IMR-90 (cell line): ENCODE results near the gene BUB1. TPM values are rescaled to one million over a fixed set of nuclear protein-coding genes. Genes with fewer than 3 reads are reported as not detected.
A peak's percentile ranks its signal among the peaks of the same experiment; 100 is the strongest.

Experiments
- ATAC-seq: fragments of 200-7000 bp; cut with Tn5 transposase; 2 replicates; pipeline ENCODE4 v1.9.1; 2020; ENCODE audit warnings: low read depth, mild to moderate bottlenecking, moderate library complexity
- BruUV-seq: library from RNA; stranded (reverse); fragments of 400-500 nt; replicated peaks from 2 replicates; lab custom pipeline; 2021; lab: Mats Ljungman, UMichigan
- CTCF ChIA-PET: fragments of 300-600 bp; formaldehyde crosslinking; extraction: SDS; loops from one replicate; lab custom pipeline; 2021; ENCODE audit warnings: antibody characterized with exemption; lab: Yijun Ruan, JAX
- POLR2A ChIA-PET: fragments of 300-600 bp; sonication (Branson Sonifier 250); formaldehyde crosslinking; loops from one replicate; lab custom pipeline; 2022; ENCODE audit warnings: antibody characterized with exemption; ENCODE audit not compliant: unreplicated experiment; lab: Charles Lee
- DNase-seq: peaks from one replicate; pipeline ENCODE4 v3.0.0; 2013
- H2AFZ ChIP-seq: replicated peaks from 2 replicates; pipeline ENCODE3; 2013; ENCODE audit warnings: low read length, mild to moderate bottlenecking; ENCODE audit not compliant: poor library complexity
- H2AK5ac ChIP-seq: 2 replicates; pipeline ENCODE4 v1.6.1; 2013; ENCODE audit warnings: low read depth, low read length, inconsistent platforms
- H2AK9ac ChIP-seq: replicated peaks from 2 replicates; pipeline ENCODE3; 2013; ENCODE audit warnings: mild to moderate bottlenecking, low read depth, low read length, moderate library complexity; ENCODE audit not compliant: poor library complexity
- H2BK120ac ChIP-seq: 2 replicates; pipeline ENCODE4 v1.6.1; 2013; ENCODE audit warnings: low read depth, low read length, inconsistent platforms
- H2BK15ac ChIP-seq: 3 replicates; pipeline ENCODE4 v1.6.1; 2013; ENCODE audit warnings: low read depth, low read length, inconsistent platforms
- H2BK20ac ChIP-seq: 2 replicates; pipeline ENCODE4 v1.6.1; 2013; ENCODE audit warnings: low read depth, mild to moderate bottlenecking, inconsistent platforms, low read length, moderate library complexity
- H2BK5ac ChIP-seq: 2 replicates; pipeline ENCODE4 v1.6.1; 2013; ENCODE audit warnings: mild to moderate bottlenecking, low read depth, low read length, inconsistent platforms; ENCODE audit not compliant: poor library complexity, severe bottlenecking
- H3K14ac ChIP-seq: replicated peaks from 2 replicates; pipeline ENCODE4 v1.6.1; 2013; ENCODE audit warnings: low read depth, low read length, inconsistent platforms
- H3K18ac ChIP-seq: 2 replicates; pipeline ENCODE4 v1.6.1; 2013; ENCODE audit warnings: low read depth, low read length, control low read depth
- H3K23ac ChIP-seq: 2 replicates; pipeline ENCODE4 v1.6.1; 2013; ENCODE audit warnings: low read depth, low read length, inconsistent platforms
- H3K27ac ChIP-seq: 2 replicates; pipeline ENCODE4 v1.5.1; 2013; ENCODE audit warnings: mild to moderate bottlenecking, control low read depth, low read length; ENCODE audit not compliant: insufficient read depth
- H3K27me3 ChIP-seq: 2 replicates; pipeline ENCODE4 v1.6.1; 2013; ENCODE audit warnings: low read length; ENCODE audit not compliant: control insufficient read depth, insufficient read depth
- H3K36me3 ChIP-seq: 2 replicates; pipeline ENCODE4 v1.6.1; 2013; ENCODE audit warnings: low read length, mixed read lengths; ENCODE audit not compliant: control insufficient read depth, insufficient read depth
- H3K4ac ChIP-seq: 2 replicates; pipeline ENCODE4 v1.6.1; 2013; ENCODE audit warnings: low read depth, low read length, inconsistent platforms
- H3K4me1 ChIP-seq: 2 replicates; pipeline ENCODE4 v1.6.1; 2013; ENCODE audit warnings: low read length, mixed read lengths; ENCODE audit not compliant: control insufficient read depth, insufficient read depth
- H3K4me2 ChIP-seq: 2 replicates; pipeline ENCODE4 v1.6.1; 2013; ENCODE audit warnings: low read depth, mild to moderate bottlenecking, control low read depth, low read length, moderate library complexity
- H3K4me3 ChIP-seq: 2 replicates; pipeline ENCODE4 v1.5.1; 2013; ENCODE audit warnings: low read depth, mild to moderate bottlenecking, control low read depth, low read length, moderate library complexity; ENCODE audit not compliant: insufficient read depth
- H3K56ac ChIP-seq: 2 replicates; pipeline ENCODE4 v1.6.1; 2013; ENCODE audit warnings: low read length, inconsistent platforms; ENCODE audit not compliant: insufficient read depth; ENCODE audit errors: extremely low read depth
- H3K79me1 ChIP-seq, 2 experiments: 2 replicates each; pipeline ENCODE4 v1.6.1; 2013; ENCODE audit warnings: low read length in 2 of 2, inconsistent platforms in 1 of 2, low read depth in 1 of 2
- H3K9ac ChIP-seq: 2 replicates; pipeline ENCODE4 v1.6.1; 2013; ENCODE audit warnings: low read depth, low read length, control low read depth
- H3K9me1 ChIP-seq: 2 replicates; pipeline ENCODE4 v1.6.1; 2013; ENCODE audit warnings: low read length, inconsistent platforms; ENCODE audit not compliant: insufficient read depth
- H3K9me3 ChIP-seq: 2 replicates; pipeline ENCODE4 v1.6.1; 2013; ENCODE audit warnings: low read length; ENCODE audit not compliant: control insufficient read depth, insufficient read depth
- H4K20me1 ChIP-seq: 2 replicates; pipeline ENCODE4 v1.6.1; 2013; ENCODE audit warnings: low read length, inconsistent platforms; ENCODE audit not compliant: insufficient read depth
- H4K5ac ChIP-seq: 2 replicates; pipeline ENCODE4 v1.6.1; 2013; ENCODE audit warnings: mild to moderate bottlenecking, low read depth, low read length, control low read depth
- H4K8ac ChIP-seq, 2 experiments: 2 replicates each; pipeline ENCODE4 v1.6.1; 2013; ENCODE audit warnings: low read depth in 2 of 2, low read length in 2 of 2, control low read depth in 1 of 2, inconsistent platforms in 1 of 2
- H4K91ac ChIP-seq: 2 replicates; pipeline ENCODE4 v1.6.1; 2013; ENCODE audit warnings: low read depth, low read length, inconsistent platforms; ENCODE audit not compliant: insufficient read depth
- CEBPB ChIP-seq: IDR thresholded peaks from 2 replicates; pipeline ENCODE4 v1.6.1; 2012; ENCODE audit warnings: low read depth, low read length, improper control_type of control experiment
- CHD1 ChIP-seq: IDR thresholded peaks from 2 replicates; pipeline ENCODE4 v1.6.1; 2012; ENCODE audit warnings: low read depth, low read length, improper control_type of control experiment
- FOS ChIP-seq: fragments of 150-350 bp; IDR thresholded peaks from 2 replicates; pipeline ENCODE4 v1.6.1; 2016; ENCODE audit warnings: low read depth, low read length
- MAFK ChIP-seq: IDR thresholded peaks from 2 replicates; pipeline ENCODE4 v1.6.1; 2012; ENCODE audit warnings: low read depth, low read length, improper control_type of control experiment
- MAZ ChIP-seq: IDR thresholded peaks from 2 replicates; pipeline ENCODE4 v1.6.1; 2012; ENCODE audit warnings: low read depth, mild to moderate bottlenecking, low read length, improper control_type of control experiment, moderate library complexity, borderline replicate concordance
- NFE2L2 ChIP-seq: fragments of 150-350 bp; IDR thresholded peaks from 2 replicates; pipeline ENCODE4 v1.6.1; 2016; ENCODE audit warnings: low read depth, mild to moderate bottlenecking, low read length
- POLR2A ChIP-seq: IDR thresholded peaks from 2 replicates; pipeline ENCODE4 v1.6.1; 2012; ENCODE audit warnings: mild to moderate bottlenecking, low read depth, low read length
- RCOR1 ChIP-seq: IDR thresholded peaks from 2 replicates; pipeline ENCODE4 v1.6.1; 2012; ENCODE audit warnings: mild to moderate bottlenecking, low read length, improper control_type of control experiment; ENCODE audit not compliant: insufficient replicate concordance
- SMC3 ChIP-seq: fragments of 150-350 bp; IDR thresholded peaks from 2 replicates; pipeline ENCODE4 v1.6.1; 2016; ENCODE audit warnings: low read depth, mild to moderate bottlenecking, antibody characterized with exemption, low read length, moderate library complexity
- WGBS, 2 experiments: methylation state at CpG; one replicate each; pipeline versions ENCODE4 v1.1.5 to v1.1.7; 2013; ENCODE audit warnings: missing lambda C conversion rate in 2 of 2; ENCODE audit not compliant: insufficient read length in 1 of 2; ENCODE audit errors: extremely low coverage in 2 of 2; 5-methylcytosine and 5-hydroxymethylcytosine counted together
- dilution Hi-C: fragments of 300-500 bp; cut with HindIII; formaldehyde crosslinking; loops from one replicate; pipeline ENCODE4 v1.14.3; 2018; ENCODE audit warnings: low sequenced_read_pairs; ENCODE audit not compliant: unreplicated experiment
- in situ Hi-C: fragments of 300-500 bp; cut with MboI; formaldehyde crosslinking; loops from 3 replicates; pipeline ENCODE4 v1.14.3; 2019; ENCODE audit warnings: low sequenced_read_pairs, inconsistent platforms, mixed read lengths
- intact Hi-C: fragments of 100-400 bp; cut with micrococcal nuclease; formaldehyde crosslinking; loops from 2 replicates; pipeline ENCODE4 v1.10.0; 2022
- polyA plus RNA-seq, 3 experiments: library from polyadenylated mRNA; depleted of rRNA; stranded (reverse); fragments of >200 nt; gene quantifications; 2 replicates each; pipeline ENCODE4 v1.2.3, GENCODE V29; 2012; ENCODE audit warnings: low replicate concordance in 1 of 3
- total RNA-seq: library from RNA; depleted of rRNA; stranded (reverse); fragments of >200 nt; gene quantifications from 2 replicates; pipeline ENCODE4 v1.2.3, GENCODE V29; 2012
- TF ChIP-seq, protein P1 (sequence below): fragments of 150-350 bp; IDR thresholded peaks from 2 replicates; pipeline ENCODE4 v1.6.1; 2016; ENCODE audit warnings: low read depth, mild to moderate bottlenecking, low read length, moderate library complexity, borderline replicate concordance
- TF ChIP-seq, protein P2 (sequence below): conservative IDR thresholded peaks from 2 replicates; pipeline ENCODE4 v1.5.1; 2012; ENCODE audit warnings: mild to moderate bottlenecking, low read depth, low read length, improper control_type of control experiment
- TF ChIP-seq, protein P3 (sequence below): fragments of 150-350 bp; IDR thresholded peaks from 2 replicates; pipeline ENCODE4 v1.6.1; 2017; ENCODE audit warnings: mild to moderate bottlenecking, antibody characterized with exemption, low read length, low read depth

The BUB1 gene
- total and polyA plus RNA-seq, 2 of the 4 experiments (the other 2 are of a cell fraction): 19.6 to 43.4 TPM

DNA sequence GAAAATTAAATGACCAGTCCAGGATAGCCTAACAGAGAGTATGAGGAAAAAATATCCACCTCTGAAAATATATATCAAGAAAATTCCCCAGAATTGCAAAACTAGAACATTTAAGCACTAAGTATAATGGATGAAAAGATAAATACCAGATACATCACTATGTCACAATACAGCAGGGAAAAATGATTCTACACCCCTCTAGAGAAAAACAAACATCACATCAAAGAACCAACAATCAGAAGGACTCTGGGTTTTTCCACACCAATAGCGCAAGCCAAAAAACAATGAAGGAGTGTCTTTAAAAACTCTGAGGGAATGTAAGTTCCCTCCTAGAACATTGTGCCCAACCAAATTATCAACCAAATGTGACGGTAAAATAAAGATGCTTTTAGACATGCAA lies 13.7 kb downstream of the BUB1 start:
- Histone ChIP-seq H3K4me2 (no peak overlapping the region), H3K56ac (no peak overlapping the region), H3K27me3 (no peaks in the 10 kb centered on the region), H3K27ac (no peak overlapping the region), H4K20me1 (no peaks in the 10 kb centered on the region), H3K4me1 (peaks cover 6% of the 10 kb centered on the region), H3K36me3 (peaks cover 2% of the 10 kb centered on the region; the same call in 1 of the 2 replicates), H3K9me1 (peaks cover 3% of the 10 kb centered on the region; the same call in 1 of the 2 replicates), H2BK120ac (no peak overlapping the region), H4K5ac (0 out of 2 replicates have a peak overlapping the region, but pooled peaks have one; percentile 33), H4K8ac (no peak overlapping the region), H2AFZ (no peak overlapping the region), H3K23ac (no peak overlapping the region), H3K9me3 (no peaks in the 10 kb centered on the region), H4K91ac (no peak overlapping the region), H2BK5ac (no peak overlapping the region), H3K79me1 (peaks cover 11 to 28% of the 10 kb centered on the region in 2 experiments), H2AK9ac (no peak overlapping the region), H2BK15ac (no peak overlapping the region), H2AK5ac (no peak overlapping the region), H3K4me3 (no peak overlapping the region), H3K4ac (no peak overlapping the region), H3K9ac (no peak overlapping the region), H3K14ac (no peak overlapping the region), H3K18ac (no peak overlapping the region), H2BK20ac (no peak overlapping the region)
- dilution Hi-C loops: no loop called here
- DNase-seq (no peak), ATAC-seq (no peak)
- intact Hi-C loops: no loop called here
- TF ChIP-seq CEBPB (no peak), CHD1 (no peak), FOS (no peak), RCOR1 (no peak), POLR2A (no peak), MAFK (no peak), MAZ (no peak), NFE2L2 (no peak), SMC3 (no peak)
- TF ChIP-seq, protein P1, sequence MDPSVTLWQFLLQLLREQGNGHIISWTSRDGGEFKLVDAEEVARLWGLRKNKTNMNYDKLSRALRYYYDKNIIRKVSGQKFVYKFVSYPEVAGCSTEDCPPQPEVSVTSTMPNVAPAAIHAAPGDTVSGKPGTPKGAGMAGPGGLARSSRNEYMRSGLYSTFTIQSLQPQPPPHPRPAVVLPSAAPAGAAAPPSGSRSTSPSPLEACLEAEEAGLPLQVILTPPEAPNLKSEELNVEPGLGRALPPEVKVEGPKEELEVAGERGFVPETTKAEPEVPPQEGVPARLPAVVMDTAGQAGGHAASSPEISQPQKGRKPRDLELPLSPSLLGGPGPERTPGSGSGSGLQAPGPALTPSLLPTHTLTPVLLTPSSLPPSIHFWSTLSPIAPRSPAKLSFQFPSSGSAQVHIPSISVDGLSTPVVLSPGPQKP: no peak
- TF ChIP-seq, protein P2, sequence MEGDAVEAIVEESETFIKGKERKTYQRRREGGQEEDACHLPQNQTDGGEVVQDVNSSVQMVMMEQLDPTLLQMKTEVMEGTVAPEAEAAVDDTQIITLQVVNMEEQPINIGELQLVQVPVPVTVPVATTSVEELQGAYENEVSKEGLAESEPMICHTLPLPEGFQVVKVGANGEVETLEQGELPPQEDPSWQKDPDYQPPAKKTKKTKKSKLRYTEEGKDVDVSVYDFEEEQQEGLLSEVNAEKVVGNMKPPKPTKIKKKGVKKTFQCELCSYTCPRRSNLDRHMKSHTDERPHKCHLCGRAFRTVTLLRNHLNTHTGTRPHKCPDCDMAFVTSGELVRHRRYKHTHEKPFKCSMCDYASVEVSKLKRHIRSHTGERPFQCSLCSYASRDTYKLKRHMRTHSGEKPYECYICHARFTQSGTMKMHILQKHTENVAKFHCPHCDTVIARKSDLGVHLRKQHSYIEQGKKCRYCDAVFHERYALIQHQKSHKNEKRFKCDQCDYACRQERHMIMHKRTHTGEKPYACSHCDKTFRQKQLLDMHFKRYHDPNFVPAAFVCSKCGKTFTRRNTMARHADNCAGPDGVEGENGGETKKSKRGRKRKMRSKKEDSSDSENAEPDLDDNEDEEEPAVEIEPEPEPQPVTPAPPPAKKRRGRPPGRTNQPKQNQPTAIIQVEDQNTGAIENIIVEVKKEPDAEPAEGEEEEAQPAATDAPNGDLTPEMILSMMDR: no peak
- TF ChIP-seq, protein P3, sequence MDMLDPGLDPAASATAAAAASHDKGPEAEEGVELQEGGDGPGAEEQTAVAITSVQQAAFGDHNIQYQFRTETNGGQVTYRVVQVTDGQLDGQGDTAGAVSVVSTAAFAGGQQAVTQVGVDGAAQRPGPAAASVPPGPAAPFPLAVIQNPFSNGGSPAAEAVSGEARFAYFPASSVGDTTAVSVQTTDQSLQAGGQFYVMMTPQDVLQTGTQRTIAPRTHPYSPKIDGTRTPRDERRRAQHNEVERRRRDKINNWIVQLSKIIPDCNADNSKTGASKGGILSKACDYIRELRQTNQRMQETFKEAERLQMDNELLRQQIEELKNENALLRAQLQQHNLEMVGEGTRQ: no peak
- POLR2A ChIA-PET: no interaction called here
- WGBS, 2 experiments: no CpG with 5 or more reads among the region's 2 CpGs
- in situ Hi-C loops: no loop called here
- CTCF ChIA-PET: no interaction called here
- no TSS peak for BruUV-seq
